Body of pancreas (tissue), 4 donors: ENCODE results near the gene CCDC146. TPM values are rescaled to one million over a fixed set of nuclear protein-coding genes. Genes with fewer than 3 reads are reported as not detected.

Source experiments
- ATAC-seq: fragments of 150-250 bp; one replicate; pipeline ENCODE4 v1.9.1; 2016
- DNase-seq, 4 donors: peaks; one replicate each; pipeline ENCODE4 v3.0.0-alpha.2; 2019
- H3K27ac ChIP-seq, 4 donors: fragments of 200-600 bp; sonication (generic); 1 replicate in 3 of 4; 2 replicates in 1 of 4; pipeline versions ENCODE4 v1.5.1 to v1.6.1; 2016 to 2019; ENCODE audit warnings: mild to moderate bottlenecking in 1 of 4, mixed read lengths in 1 of 4, moderate library complexity in 1 of 4
- H3K27me3 ChIP-seq, 2 donors: fragments of 200-600 bp; sonication (generic); one replicate each; pipeline ENCODE4 v1.6.0; 2016; ENCODE audit warnings: mild to moderate bottlenecking in 1 of 2
- H3K36me3 ChIP-seq, 2 donors: fragments of 200-600 bp; sonication (generic); replicated peaks in 1 of 2; 2 replicates each; pipeline ENCODE4 v1.5.1; 2016; ENCODE audit warnings: low read depth in 2 of 2; ENCODE audit not compliant: insufficient read depth in 1 of 2
- H3K4me1 ChIP-seq: fragments of 200-600 bp; sonication (generic); one replicate; pipeline ENCODE4 v1.6.0; 2016
- H3K4me3 ChIP-seq, 2 donors: fragments of 200-600 bp; sonication (generic); 1 replicate in 1 of 2; 2 replicates in 1 of 2; pipeline ENCODE4 v1.5.1; 2016 to 2019
- H3K9me3 ChIP-seq, 3 donors: fragments of 200-600 bp; sonication (generic); 1 replicate in 2 of 3; 2 replicates in 1 of 3; pipeline ENCODE4 v1.5.1; 2016
- POLR2A ChIP-seq, 3 donors: fragments of 450-650 bp; IDR thresholded peaks; one replicate each; pipeline ENCODE4 v1.6.1; 2016; ENCODE audit warnings: antibody characterized with exemption in 3 of 3, mild to moderate bottlenecking in 2 of 3
- WGBS, 2 donors: methylation state at CpG; one replicate each; pipeline ENCODE4 v1.1.5; 2017; 5-methylcytosine and 5-hydroxymethylcytosine counted together
- intact Hi-C: fragments of 100-400 bp; cut with DNase I; formaldehyde crosslinking; loops from one replicate; pipeline ENCODE4 v1.15.1; 2023
- total RNA-seq, 2 donors: library from RNA; depleted of rRNA; stranded (reverse); fragments of >200 nt; gene quantifications; one replicate each; pipeline ENCODE4 v1.1.0, GENCODE V29; 2016
- TF ChIP-seq, protein P1 (sequence below), 7 experiments: fragments of 450-650 bp in 4 of 7; fragments of 200-600 bp in 3 of 7; sonication (generic) in 3 of 7; IDR thresholded peaks; one replicate each; pipeline ENCODE4 v1.5.1; 2016 to 2019; ENCODE audit warnings: antibody characterized with exemption in 7 of 7

The CCDC146 gene
- total RNA-seq, 2 donors from 2014 or later: 3.3 to 7.5 TPM

DNA sequence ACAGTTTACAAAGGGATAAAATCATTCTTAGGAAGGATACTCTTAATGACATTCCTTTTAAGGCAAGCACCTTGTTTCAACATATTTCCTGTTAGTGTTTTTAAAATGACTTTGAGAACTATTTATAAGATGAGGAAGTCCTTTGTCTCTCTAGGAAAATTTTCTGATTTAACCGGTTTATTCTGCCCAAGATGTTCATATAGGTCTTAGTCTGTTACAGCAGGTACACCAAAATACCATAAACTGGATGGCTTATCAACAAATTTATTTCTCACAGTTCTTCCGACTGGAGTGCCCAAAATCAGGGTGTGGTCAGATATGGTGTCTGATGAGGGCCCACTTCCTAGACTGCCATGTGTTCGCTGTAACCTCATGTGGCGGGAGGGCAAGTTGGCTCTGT lies 215.8 kb downstream of the CCDC146 start:
- no peaks in the 10 kb centered on the region for H3K36me3 ChIP-seq
- no peak overlapping the region for H3K27ac ChIP-seq
- ATAC-seq (no peak), DNase-seq (no peak)
- H3K9me3 ChIP-seq: no peaks in the 10 kb centered on the region
- TF ChIP-seq POLR2A (IDR thresholded peaks at IDR 0.05): no peak
- TF ChIP-seq, protein P1, sequence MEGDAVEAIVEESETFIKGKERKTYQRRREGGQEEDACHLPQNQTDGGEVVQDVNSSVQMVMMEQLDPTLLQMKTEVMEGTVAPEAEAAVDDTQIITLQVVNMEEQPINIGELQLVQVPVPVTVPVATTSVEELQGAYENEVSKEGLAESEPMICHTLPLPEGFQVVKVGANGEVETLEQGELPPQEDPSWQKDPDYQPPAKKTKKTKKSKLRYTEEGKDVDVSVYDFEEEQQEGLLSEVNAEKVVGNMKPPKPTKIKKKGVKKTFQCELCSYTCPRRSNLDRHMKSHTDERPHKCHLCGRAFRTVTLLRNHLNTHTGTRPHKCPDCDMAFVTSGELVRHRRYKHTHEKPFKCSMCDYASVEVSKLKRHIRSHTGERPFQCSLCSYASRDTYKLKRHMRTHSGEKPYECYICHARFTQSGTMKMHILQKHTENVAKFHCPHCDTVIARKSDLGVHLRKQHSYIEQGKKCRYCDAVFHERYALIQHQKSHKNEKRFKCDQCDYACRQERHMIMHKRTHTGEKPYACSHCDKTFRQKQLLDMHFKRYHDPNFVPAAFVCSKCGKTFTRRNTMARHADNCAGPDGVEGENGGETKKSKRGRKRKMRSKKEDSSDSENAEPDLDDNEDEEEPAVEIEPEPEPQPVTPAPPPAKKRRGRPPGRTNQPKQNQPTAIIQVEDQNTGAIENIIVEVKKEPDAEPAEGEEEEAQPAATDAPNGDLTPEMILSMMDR (IDR thresholded peaks at IDR 0.05): no peak
- no peak overlapping the region for H3K4me3 ChIP-seq
- H3K4me1 ChIP-seq: no peaks in the 10 kb centered on the region
- intact Hi-C loops: no loop called here
- 53 to 75% methylated on average over 4 of the region's 4 CpGs for WGBS, 2 donors
- H3K27me3 ChIP-seq: no peaks in the 10 kb centered on the region

DNA sequence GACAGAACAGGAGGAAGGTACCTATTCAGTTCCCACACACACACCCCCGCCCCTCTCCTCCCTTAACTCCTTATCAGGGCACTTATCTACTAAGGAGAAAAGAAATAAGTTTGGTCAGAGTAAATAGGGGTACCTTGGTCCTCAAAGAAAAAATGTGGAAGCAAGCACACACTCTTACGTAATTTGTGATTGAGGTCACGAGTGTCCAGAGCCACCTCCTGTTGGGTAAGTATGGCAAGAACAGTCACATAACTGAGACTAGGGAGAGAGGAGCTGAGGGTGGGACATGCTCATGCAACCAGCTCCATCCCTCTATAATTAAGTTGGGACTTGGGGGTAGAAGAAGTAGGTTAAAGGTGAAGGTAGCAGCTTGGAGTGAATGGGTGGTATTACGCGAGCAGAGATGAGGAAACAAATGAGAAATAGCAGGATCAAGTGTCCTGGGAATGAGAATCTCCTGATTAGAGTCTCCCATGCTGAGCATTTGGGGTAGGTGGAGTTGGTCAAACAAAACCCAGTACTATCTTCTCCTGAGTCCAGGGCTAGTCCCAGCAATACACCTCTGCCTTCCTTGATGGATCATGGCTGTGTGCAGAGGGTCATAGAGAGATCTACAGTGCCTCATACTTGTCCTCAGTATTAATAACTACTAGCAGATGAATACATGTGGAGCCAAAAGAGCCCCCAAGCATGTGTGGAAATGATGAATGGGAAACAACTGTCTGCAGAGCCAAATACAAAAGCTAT lies 216.6 kb downstream of the CCDC146 start:
- DNase-seq (no peak), ATAC-seq (no peak)
- intact Hi-C loops: no loop called here
- no peaks in the 10 kb centered on the region for H3K36me3 ChIP-seq
- no peaks in the 10 kb centered on the region for H3K9me3 ChIP-seq
- no peaks in the 10 kb centered on the region for H3K27me3 ChIP-seq
- no peak for TF ChIP-seq POLR2A (IDR thresholded peaks at IDR 0.05)
- TF ChIP-seq, protein P1 (IDR thresholded peaks at IDR 0.05): no peak
- no peak overlapping the region for H3K4me3 ChIP-seq
- WGBS, 2 donors: 63 to 86% methylated on average over 5 of the region's 5 CpGs
- H3K4me1 ChIP-seq: no peaks in the 10 kb centered on the region
- no peak overlapping the region for H3K27ac ChIP-seq

DNA sequence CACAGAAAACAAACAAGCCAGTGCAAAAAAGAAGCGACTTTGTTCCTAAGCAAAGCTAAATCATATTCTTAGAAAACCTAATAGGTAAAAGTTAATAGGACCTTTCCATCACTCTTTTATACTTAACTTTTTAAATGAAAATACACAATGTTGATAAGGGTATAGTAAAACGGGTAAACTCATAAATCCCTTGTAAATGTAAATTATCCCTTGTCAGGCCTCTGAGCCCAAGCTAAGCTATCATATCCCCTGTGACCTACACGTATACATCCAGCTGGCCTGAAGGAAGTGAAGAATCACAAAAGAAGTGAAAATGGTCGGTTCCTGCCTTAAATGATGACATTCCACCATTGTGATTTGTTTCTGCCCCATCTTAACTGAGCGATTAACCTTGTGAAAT lies 217.3 kb downstream of the CCDC146 start:
- intact Hi-C loops: no loop called here
- Histone ChIP-seq H3K27me3 (no peaks in the 10 kb centered on the region), H3K4me3 (no peak overlapping the region), H3K4me1 (no peaks in the 10 kb centered on the region), H3K27ac (no peak overlapping the region), H3K9me3 (no peaks in the 10 kb centered on the region), H3K36me3 (no peaks in the 10 kb centered on the region)
- 78 to 80% methylated on average over 5 of the region's 5 CpGs for WGBS, 2 donors
- ATAC-seq: no peak
- no peak for DNase-seq
- TF ChIP-seq POLR2A (IDR thresholded peaks at IDR 0.05): no peak
- TF ChIP-seq, protein P1 (IDR thresholded peaks at IDR 0.05): no peak

Other genes with a start within 250 kb of the CCDC146 start
- not detected for gene SPDYE17, start 90.3 kb upstream of the CCDC146 start, total RNA-seq
- 1 to 10 TPM in 1 of 2 donors, not detected in 1; 6.6 TPM for gene SPDYE18, start 60.1 kb upstream of the CCDC146 start, total RNA-seq
- 1 to 10 TPM; 4.3 to 9.1 TPM for gene FGL2, start 77.2 kb downstream of the CCDC146 start, total RNA-seq